Esophagus squamous epithelium (tissue), 5 donors: ENCODE results near the gene CLCN7. TPM values are rescaled to one million over a fixed set of nuclear protein-coding genes. Genes with fewer than 3 reads are reported as not detected.

Experiments
- DNase-seq: peaks from one replicate; lab custom pipeline; 2025; lab: John Stamatoyannopoulos, UW
- H3K27ac ChIP-seq, 4 donors: fragments of 200-600 bp; sonication (generic); one replicate each; pipeline ENCODE4 v1.5.1; 2016 to 2019; ENCODE audit warnings: mild to moderate bottlenecking in 1 of 4
- H3K27me3 ChIP-seq, 4 donors: fragments of 200-600 bp; sonication (generic); 1 replicate in 3 of 4; 2 replicates in 1 of 4; pipeline versions ENCODE4 v1.5.1 to v1.6.0; 2017 to 2021; ENCODE audit warnings: antibody characterized with exemption in 1 of 4
- H3K36me3 ChIP-seq, 3 donors: fragments of 200-600 bp; sonication (generic); one replicate each; pipeline ENCODE4 v1.5.1; 2016 to 2019
- H3K4me1 ChIP-seq, 3 donors: fragments of 200-600 bp; sonication (generic); one replicate each; pipeline ENCODE4 v1.5.1; 2017 to 2019
- H3K4me3 ChIP-seq, 4 donors: fragments of 200-600 bp; sonication (generic); 1 replicate in 3 of 4; 2 replicates in 1 of 4; pipeline ENCODE4 v1.5.1; 2016 to 2019; ENCODE audit warnings: mild to moderate bottlenecking in 2 of 4, moderate library complexity in 1 of 4
- H3K9me3 ChIP-seq, 3 donors: fragments of 200-600 bp; sonication (generic); one replicate each; pipeline ENCODE4 v1.5.1; 2016 to 2019
- CTCF ChIP-seq, 6 experiments: fragments of 450-650 bp in 4 of 6; fragments of 200-600 bp in 2 of 6; sonication (generic) in 2 of 6; IDR thresholded peaks; one replicate each; pipeline ENCODE4 v1.5.1; 2016 to 2019; ENCODE audit warnings: antibody characterized with exemption in 6 of 6, mild to moderate bottlenecking in 4 of 6, moderate library complexity in 4 of 6
- POLR2A ChIP-seq, 4 donors: fragments of 450-650 bp; IDR thresholded peaks; one replicate each; pipeline ENCODE4 v1.6.1; 2017; ENCODE audit warnings: antibody characterized with exemption in 4 of 4, mild to moderate bottlenecking in 4 of 4, moderate library complexity in 3 of 4
- WGBS, 2 donors: methylation state at CpG; one replicate each; pipeline ENCODE4 v1.1.5; 2018; 5-methylcytosine and 5-hydroxymethylcytosine counted together
- intact Hi-C: fragments of 100-400 bp; cut with DNase I; formaldehyde crosslinking; loops from one replicate; pipeline ENCODE4 v1.15.0; 2022
- total RNA-seq, 4 donors: library from RNA; depleted of rRNA; stranded (reverse); fragments of >200 nt; gene quantifications; one replicate each; pipeline ENCODE4 v1.1.0, GENCODE V29; 2016
- donor health status: DM: yes; HTN: yes; CAD: no.

Gene CLCN7
- total RNA-seq, 4 donors from 2014 or later: 21.5 to 41.2 (median 33.6) TPM

GRCh38 chr16:1434644-1435592 lies 39.9 kb downstream of the CLCN7 start:
- intact Hi-C loops: no loop called here
- no peak overlapping the region for H3K27ac ChIP-seq
- no peaks in the 10 kb centered on the region for H3K4me1 ChIP-seq
- TF ChIP-seq POLR2A (IDR thresholded peaks at IDR 0.05) (no peak), CTCF (IDR thresholded peaks at IDR 0.05) (no peak)
- no peak overlapping the region for H3K4me3 ChIP-seq
- DNase-seq: no peak
- H3K27me3 ChIP-seq: peaks cover 0 to 37% (median 0%) of the 10 kb centered on the region in 4 donors
- H3K36me3 ChIP-seq: no peaks in the 10 kb centered on the region
- H3K9me3 ChIP-seq: no peaks in the 10 kb centered on the region
- 95 to 96% methylated on average over 7 to 16 of the region's 40 CpGs for WGBS, 2 donors

GRCh38 chr16:1433756-1434155 lies 41.1 kb downstream of the CLCN7 start:
- no peak for TF ChIP-seq CTCF (IDR thresholded peaks at IDR 0.05)
- no CpG with 5 or more reads among the region's 22 CpGs for WGBS, 2 donors
- no peaks in the 10 kb centered on the region for H3K36me3 ChIP-seq
- intact Hi-C loops: no loop called here
- no peak for DNase-seq
- H3K27me3 ChIP-seq: peaks cover 0 to 49% (median 0%) of the 10 kb centered on the region in 4 donors
- H3K27ac ChIP-seq: no peak overlapping the region
- H3K4me3 ChIP-seq: no peak overlapping the region
- no peaks in the 10 kb centered on the region for H3K9me3 ChIP-seq
- H3K4me1 ChIP-seq: peaks cover 0 to 2% (median 0%) of the 10 kb centered on the region in 3 donors

GRCh38 chr16:1433263-1433560 lies 41.6 kb downstream of the CLCN7 start:
- Histone ChIP-seq H3K9me3 (no peaks in the 10 kb centered on the region), H3K27me3 (peaks cover 0 to 54% (median 0%) of the 10 kb centered on the region in 4 donors), H3K4me1 (peaks cover 0 to 7% (median 0%) of the 10 kb centered on the region in 3 donors), H3K27ac (no peak overlapping the region), H3K36me3 (no peaks in the 10 kb centered on the region), H3K4me3 (no peak overlapping the region)
- no peak for TF ChIP-seq POLR2A (IDR thresholded peaks at IDR 0.05)
- TF ChIP-seq CTCF (IDR thresholded peaks at IDR 0.05): no peak
- no peak for DNase-seq
- WGBS, 2 donors: no CpG with 5 or more reads among the region's 14 CpGs
- intact Hi-C loops: no loop called here

- Histone ChIP-seq H3K9me3 (no peaks in the 10 kb centered on the region), H3K36me3 (no peaks in the 10 kb centered on the region), H3K4me1 (peaks cover 0 to 8% (median 0%) of the 10 kb centered on the region in 3 donors), H3K4me3 (no peak overlapping the region), H3K27ac (no peak overlapping the region), H3K27me3 (peaks cover 0 to 56% (median 0%) of the 10 kb centered on the region in 4 donors)
- TF ChIP-seq CTCF (IDR thresholded peaks at IDR 0.05): no peak
- TF ChIP-seq POLR2A (IDR thresholded peaks at IDR 0.05): no peak
- intact Hi-C loops: no loop called here
- 80 to 89% methylated on average over 11 of the region's 63 CpGs for WGBS, 2 donors
- no peak for DNase-seq
Measured at GRCh38 chr16:1432388-1433262, 42.2 kb downstream of the CLCN7 start.
